Esophagus mucosa (tissue), 1 donor: ENCODE results near the gene PPP4R3A. TPM values are rescaled to one million over a fixed set of nuclear protein-coding genes. Genes with fewer than 3 reads are reported as not detected.
A peak's percentile ranks its signal among the peaks of the same experiment; 100 is the strongest.
"Not testable (repeated sequence)": the region's sequence is repeated elsewhere in the genome, so short reads cannot be mapped to it uniquely, and the experiment has no call there.

Experiments used
- ATAC-seq: fragments of 200-7000 bp; cut with Tn5 transposase; one replicate; pipeline ENCODE4 v1.9.1; 2020
- total RNA-seq: library from RNA; stranded (reverse); gene quantifications from one replicate; pipeline ENCODE4 v1.2.4, GENCODE V29; 2023
- donor health status: DM: yes; HTN: yes; CAD: no.

The PPP4R3A gene
- total RNA-seq, 1 donor from 2014 or later, result 49.7 TPM

DNA sequence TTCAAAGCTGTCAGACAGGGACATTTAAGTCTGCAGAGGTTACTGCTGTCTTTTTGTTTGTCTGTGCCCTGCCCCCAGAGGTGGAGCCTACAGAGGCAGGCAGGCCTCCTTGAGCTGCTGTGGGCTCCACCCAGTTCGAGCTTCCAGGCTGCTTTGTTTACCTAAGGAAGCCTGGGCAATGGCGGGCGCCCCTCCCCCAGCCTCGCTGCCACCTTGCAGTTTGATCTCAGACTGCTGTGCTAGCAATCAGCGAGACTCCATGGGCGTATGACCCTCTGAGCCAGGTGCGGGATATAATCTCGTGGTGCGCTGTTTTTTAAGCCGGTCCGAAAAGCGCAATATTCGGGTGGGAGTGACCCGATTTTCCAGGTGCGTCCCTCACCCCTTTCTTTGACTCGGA, 73.8 kb downstream of the PPP4R3A start:
- ATAC-seq, result not testable (repeated sequence)

DNA sequence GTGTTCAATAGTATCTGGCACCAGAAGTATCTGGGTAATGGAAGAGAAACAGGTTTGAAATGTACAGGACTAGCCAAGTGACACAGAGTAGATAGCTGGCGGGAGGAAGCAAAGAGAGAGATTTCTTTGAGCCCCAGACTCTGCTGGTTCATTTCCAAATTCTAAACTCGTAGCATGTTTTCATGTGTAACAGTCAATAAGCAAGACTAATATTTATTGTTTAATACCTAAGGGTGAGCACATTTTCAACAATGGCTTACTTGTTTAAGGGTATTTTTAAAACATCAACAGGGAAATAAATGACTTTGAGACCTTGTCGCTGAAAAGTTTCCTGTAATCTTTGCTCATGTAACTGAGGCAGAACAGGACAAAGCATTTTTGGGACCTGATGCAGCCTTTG, 80.7 kb downstream of the PPP4R3A start:
- ATAC-seq, result peak; percentile 28

DNA sequence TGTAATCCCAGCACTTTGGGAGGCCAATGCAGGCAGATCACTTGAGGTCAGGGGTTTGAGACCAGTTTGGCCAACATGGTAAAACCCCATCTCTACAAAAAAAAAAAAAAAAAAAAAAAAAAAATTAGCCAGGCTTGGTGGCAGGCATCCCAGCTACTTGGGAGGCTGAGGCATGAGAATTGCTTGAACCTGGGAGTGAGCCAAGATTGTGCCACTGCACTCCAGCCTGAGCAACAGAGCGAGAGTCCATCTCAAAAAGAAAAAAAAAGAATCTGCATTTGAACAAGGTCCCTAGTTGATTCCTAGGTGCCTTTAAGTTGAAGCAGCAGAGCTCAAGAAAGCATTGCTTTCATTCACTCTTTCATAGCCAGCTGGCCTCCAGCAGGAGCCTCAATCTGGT, 81.2 kb downstream of the PPP4R3A start:
- not testable (repeated sequence) for ATAC-seq

DNA sequence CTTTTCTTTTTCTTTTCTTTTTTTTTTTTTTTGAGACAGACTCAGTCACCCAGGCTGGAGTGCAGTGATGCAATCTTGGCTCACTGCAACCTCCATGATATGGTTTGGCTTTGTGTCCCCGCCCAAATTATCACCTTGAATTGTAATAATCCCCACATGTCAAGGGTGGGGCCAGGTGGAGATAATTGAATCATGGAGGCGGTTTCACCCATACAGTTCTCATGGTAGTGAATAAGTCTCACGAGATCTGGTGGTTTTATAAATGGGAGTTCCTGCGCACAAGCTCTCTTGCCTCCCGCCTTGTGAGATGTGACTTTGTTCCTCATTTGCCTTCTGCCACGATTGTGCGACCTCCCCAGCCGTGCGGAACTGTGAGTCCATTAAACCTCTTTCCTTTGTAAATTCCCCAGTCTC, 84.6 kb downstream of the PPP4R3A start:
- ATAC-seq, result peak; percentile 80

DNA sequence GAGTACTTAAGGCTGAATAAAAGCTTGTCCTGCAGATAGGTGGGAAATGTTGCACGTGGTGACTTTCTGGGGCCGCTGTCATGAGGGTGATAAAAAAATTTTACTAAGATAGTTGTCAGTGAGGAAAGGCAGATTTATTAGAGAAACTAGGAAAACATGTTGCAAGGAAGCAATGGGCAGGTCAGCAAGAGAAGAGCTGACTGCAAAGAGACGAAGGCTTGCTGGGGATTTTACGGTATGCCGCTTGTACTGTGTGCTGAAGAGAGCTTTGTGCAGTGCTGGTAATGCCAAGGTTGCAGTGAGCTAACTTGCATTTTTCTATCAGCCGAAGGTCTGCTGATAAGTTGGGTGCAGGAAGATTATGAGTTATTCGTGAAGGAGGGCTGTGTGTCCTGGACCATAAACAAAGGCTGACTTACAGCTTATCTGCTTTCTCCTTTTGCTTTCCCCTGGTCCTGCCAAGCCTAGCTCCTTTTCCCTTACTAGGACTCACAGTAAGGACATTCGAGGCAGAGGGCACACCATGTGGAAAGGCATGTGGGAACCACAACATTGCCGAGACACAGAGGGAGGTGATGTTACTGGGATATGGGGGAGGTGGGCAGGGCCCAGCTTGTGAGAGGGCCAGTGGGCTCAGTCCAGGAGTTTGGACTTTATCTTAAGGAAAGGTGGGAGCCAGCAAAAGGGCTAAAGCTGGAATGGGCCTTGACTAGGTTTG, 85.1 kb downstream of the PPP4R3A start:
- ATAC-seq, result peak; percentile 43

DNA sequence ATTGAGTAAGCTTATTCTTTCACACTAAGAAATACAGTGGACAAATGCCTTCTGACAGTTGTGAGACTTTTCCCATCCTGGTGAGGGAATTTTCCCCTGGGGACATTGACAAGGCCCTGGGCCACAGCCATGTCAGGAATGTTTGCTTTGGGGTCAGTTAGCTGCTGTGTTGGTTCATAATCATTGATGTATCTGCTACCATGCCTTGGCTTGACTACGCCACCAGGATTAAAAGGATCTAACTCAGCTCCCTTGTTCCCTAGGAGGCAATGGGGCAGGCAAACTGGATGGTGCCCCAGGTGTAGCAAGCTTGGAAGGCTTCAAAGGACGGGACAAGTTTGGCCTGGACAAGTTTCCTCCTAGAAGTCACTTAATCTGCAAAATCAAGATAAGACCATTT, 89.4 kb downstream of the PPP4R3A start:
- ATAC-seq, result no peak

DNA sequence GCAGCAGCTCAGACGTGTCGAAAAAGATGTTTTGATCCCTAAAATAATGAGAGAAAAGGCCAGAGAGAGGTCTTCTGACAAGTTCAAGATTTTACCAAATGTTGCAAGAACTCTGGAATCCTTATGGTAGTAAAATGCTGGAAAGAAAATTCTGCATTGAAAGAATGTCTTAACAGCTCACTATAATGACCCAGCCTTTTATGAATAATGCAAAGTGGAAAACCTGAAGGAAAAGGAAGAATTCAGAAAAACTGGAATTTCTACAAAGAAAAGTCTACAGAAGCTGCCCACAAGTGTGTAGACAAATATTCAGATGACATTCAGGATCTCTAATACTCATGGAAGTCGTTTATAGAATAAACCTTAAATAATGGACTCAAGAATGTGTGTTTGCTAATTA, 90.7 kb downstream of the PPP4R3A start:
- no peak for ATAC-seq

DNA sequence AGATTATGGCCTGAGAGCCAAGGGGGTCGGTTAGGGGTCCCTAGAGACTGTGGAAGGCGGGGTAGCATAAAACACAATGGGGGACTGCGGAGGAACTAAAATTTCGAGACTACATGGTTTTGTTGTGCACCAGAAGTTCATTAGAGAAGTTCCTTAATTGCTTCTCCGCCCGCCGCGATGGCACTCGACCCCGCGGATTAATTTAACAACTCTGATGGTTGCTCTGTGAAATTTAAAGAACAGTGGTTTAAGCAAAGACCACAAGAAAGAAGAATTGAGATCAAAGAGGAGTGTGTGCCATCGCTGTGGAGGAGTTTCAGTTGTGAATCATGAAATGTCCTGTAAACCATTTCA, 91.1 kb downstream of the PPP4R3A start:
- ATAC-seq, result no peak

DNA sequence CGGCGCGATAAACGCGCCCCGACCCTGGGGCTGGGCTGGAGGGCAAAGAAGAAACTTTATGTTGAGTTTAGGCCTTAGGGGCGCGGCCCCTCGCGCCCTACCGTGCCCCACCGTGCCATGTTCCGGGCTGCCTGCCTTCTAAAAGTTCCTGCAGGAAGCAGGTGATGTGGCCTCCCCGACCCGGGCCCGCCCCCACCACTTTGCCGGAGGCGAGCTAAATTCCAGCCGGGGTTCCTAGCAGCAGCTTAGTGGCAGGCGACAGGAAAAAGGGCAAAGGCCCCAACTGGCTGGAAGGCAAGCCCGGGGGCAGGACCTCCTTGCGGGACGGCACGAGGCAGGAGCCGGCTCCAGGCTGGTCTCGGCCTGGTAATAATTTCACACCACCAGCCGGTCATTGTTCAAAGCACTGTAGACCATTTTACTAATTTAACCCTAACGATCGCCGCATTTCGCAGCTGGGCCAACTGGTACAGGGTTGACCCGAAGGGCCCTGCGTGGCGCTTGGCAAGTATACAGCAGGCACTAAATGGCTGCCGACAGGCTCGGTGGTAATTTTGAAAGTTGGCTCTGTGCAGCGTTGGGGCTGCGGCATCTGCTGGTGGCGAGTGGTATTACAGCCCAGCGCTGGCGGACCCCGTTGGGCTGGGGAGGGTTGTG, 91.6 kb downstream of the PPP4R3A start:
- ATAC-seq, result peak; percentile 75

DNA sequence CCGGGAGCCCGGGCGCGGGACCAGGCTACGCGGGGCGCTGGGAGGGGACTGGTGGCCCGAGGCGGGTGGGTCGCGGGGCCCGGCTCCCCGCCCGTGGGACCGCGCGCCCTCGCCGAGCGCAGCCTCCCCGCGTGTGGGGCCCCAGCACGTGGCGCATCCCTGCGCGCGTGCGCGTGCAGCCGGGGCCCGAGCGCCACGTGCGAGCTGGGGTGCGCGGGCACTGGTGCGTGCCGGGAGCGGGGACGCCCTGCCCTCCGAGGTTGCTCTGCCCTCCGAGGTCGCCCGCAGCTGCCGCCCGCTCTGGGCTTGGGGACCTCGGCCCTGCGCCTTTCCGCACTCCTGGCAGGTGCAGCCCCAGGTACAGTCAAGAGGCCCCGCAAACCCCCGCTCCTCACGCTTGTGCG, 92.1 kb downstream of the PPP4R3A start:
- ATAC-seq, result peak; percentile 66

DNA sequence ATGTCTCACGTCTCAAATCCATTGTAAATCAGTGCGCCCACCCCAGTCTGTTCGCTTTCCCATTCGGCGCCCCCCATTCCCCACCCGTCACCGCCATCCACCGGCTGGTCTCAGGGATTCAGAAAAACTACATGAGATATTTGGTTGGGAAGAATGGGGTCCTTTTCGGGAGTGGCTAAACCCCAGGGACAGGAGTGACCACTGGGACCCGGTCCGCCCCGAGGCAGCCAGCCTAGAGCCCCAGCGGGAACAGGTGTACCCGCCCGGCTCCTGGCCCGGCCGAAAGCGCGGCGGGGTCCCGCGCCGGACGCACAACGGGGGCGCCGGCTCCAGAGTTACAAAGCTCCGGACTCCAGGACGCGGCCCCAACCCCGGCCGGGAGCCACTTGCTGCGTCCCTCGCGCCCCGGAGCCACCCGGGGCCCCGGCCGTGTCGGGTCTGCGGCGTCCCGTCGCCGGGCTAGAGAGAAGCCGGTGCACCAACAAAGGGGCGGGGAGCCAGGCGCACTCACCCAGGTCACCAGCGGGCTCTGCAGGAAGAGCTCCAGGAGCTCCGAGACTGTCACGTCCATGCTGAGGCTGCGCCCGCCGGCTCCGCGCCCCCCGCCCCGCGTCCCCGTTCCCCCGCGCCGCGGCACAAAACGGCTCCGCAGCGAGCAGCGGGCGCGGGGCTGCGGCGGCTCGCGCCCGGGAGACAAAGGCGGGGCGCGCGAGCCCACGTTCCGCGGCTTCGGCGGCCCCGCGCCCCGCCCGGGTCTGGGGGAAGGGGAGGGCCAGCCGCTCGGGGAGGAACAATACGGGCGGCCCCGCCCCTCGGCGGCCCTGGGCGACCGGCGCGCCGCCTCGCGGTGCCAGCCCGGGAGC, 92.8 kb downstream of the PPP4R3A start, which contains the start of gene CCDC88C:
CCDC88C (minus strand) TSS at position 701 of the 863 bp plus-strand sequence; CDS start at position 571, 130 bp downstream.
- peak; percentile 68 for ATAC-seq

DNA sequence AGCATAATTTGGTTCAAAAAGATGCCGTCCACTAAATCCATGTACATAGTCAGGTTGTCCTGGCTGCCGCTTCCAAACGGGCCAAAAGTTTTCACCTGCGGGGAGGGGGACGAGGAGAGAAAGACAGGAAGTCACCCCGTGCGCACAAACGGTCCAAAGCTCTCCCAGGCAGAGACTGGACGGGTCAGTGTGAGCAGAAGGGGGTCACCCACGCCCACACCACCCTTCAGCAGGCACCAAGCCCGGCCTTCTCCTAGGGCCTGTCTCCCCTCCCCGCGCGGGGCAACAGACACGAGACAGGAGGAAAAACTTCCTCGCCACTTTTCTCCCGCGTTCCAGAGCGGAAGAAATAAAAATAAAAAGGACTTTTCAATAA, 93.4 kb downstream of the PPP4R3A start:
- peak; percentile 10 for ATAC-seq

DNA sequence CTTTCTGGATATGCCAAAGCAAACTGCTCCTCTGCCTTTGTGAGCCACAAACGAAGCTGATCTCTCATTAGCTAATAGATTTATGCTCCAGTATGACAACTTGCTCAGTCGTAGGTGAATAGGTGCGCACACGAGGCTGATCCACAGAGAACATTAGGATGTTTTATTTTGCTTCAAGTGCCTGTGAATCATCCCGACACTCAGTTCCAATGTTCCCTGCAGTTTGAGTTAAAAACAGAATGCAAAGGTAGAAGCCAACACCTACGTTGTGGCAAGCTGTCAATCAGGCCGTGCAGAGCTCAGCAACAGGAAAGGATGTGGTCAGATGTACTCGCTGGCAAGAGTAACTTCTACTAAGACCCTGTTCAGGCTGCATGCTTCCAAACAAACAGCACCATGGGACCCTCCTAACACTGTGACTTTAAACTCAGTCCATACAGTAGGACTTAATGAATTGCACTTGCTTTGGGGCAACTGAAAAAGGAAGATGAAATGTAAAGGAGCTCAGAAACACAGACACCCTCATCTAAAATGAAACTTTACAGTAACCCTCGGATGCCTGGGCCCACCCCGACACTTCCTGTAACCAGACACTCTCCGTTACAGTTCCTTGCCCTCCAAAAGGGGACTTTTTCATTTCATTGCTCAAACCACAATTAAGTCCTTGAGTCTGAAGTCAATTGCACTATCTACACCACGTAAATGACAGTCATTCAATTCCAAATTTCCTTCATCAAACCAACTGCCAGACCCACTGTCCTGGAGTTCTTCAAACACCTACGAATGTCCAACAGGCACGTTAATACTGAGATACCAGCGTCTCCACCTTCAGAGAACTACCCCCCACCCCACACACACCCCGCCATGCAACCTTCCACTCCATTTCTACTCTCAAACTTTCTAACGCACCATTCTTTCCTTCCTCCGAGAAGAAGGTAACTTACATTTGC, 94.0 kb downstream of the PPP4R3A start:
- peak; percentile 48 for ATAC-seq

DNA sequence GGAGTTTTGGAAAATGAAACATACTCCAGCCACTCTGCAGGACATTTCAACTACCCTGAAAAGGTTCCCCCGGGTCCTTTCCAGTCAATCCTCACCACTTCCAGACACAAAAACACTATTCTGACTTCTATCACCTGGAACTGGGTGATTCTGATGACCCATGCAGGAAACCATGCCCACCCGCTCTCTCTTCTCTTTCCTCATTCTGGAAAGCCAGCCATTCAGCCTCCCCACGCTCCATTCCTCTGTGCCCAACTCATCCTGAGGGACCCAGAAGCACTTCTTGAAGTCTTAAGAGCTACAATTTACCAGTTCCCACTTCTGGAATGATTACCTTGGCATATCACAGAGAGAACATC, 95.7 kb downstream of the PPP4R3A start:
- no peak for ATAC-seq

DNA sequence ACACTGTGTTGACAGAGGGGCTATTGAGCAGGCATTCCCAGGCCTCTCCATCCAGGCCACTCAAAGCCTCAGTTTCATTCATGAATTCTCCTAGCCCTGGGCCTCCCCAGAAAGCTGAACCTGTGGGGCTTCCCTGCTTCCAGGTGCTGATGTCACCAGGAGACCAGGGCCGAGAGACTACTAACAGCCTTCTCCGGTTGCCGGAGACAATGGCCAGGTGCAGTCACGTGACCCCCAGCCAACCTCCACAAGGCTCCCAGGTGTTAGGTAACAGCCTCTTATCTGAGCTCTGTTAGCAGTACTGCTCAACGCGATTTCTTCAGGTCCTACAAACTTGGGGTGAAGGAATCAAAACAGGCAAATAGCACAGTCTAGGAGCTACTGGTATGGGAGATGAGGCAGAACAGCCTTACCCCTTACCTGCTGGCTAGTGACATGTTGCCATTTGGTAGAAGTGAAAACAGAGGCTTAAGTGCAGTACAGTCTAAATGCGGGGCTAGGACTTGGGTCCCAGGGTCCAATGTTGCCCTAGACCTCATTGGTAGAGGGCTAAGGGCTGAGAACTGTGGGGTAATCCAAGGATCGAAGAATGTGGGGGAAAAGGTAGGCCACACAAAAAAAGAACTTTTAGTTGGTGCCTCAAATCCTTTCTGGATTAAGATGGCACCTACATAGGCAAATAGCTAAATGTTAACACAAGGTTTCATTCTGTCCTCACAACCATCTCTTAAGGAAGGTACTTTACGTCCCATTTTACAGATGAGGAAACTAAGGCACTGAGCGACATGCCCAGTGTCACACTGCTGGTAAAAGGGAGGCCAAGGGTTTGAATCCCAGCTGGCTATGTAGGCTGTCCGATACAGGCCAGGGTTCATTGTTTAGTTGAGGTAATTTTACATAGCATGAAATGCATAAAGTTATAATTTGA, 96.3 kb downstream of the PPP4R3A start:
- ATAC-seq, result peak; percentile 53

DNA sequence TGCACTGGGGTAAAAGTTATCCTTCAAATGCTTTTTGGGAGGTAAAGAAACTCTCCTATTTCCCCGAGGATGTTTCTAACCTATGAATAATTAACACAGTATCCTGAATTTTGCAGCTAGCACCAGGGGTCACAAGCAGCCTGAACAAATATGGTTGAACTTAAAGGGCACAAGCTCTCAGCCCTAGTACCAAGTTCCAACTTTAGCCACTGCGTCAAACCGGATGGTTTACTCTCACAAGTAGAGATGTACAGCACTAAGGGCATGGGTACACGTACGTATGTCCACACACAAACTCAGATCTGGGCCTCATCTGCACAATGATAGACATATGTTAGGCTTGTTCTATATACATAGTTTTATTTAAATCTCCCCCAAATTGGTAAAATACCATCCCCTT, 97.2 kb downstream of the PPP4R3A start:
- ATAC-seq, result no peak

DNA sequence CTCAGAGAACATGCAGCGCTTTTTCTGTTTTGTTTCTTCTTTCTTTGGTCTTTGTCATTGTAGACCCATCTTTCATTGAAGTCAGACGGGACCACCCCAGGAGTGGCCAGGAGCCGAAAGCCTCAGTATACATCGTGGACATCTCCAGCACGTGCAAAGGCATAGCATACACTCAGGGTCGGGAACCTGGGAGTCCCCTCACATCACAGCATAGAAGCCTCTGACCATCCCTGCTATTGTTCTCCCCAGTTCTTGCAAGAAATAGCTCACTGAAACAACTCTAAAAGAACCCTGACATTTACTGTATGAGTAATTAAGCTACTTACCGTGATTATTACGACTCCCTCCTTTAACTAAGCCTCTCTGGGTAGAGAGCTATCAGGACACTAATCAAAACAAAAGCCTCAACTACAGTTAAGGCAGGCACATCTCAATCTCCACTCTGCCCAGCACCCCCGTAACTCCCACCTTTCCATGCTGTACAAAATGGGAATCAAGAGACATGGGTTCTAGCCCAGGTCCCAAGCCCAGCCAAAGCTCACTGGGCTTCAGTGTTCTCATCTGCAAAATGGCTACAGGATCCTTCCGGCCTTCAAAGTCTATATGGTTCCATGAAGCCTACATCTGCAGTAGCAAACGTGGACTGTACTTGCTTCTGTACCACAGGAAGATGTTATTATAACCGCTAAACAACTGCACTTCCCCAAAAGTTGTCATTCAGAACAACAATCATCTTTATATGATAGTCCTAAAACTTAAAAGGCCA, 99.2 kb downstream of the PPP4R3A start:
- no peak for ATAC-seq

DNA sequence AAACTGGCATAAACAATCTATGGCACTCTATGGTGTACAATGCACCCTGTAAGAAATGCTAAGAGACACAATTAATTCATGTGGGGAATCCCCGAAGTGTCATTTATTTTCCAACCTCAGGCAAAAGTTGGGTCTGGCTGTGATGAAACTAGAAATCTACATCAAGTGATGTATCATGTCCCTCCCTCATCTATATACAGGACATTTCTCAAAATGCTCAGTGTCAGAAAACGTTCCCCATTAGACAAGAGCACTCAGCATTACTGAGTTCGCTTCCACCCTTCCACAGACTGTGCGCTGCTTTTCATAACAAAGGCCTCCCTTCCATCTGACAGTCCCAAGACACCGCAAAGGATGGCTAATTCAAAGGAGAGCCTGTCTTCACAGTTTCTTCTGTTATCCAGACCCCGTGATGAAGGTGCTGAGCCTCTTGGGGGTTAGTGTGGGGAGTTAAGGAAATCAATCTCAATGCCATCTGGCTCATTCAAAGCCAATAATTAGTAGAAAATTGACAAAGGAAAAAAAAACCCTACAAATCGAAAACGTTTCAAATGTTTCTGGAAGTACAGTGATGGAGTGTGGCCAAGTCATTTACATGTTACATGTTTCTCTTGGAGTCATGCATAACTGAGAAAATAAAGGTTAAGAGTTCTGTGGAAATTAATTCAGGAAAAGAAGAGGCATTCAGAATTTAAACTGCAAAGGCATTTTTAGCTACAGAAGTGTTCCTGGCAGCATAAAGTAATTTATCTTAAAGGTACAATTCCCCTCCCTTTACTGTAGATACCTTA, 100.0 kb downstream of the PPP4R3A start:
- no peak for ATAC-seq

DNA sequence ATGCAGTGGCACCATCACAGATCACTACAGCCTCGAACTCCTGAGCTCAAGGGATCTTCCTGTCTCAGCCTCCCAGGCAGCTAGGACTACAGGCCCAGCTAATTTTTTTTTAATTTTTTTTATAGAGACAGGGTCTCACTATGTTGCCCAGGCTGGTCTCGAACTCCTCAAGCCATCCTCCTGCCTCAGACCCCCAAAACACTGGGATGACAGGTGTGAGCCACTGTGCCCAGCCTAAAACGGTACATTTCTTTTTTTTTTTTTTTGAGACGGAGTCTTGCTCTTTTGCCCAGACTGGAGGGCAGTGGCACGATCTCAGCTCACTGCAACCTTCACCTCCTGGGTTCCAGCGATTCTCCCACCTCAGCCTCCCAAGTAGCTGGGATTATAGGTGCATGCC, 100.9 kb downstream of the PPP4R3A start:
- not testable (repeated sequence) for ATAC-seq
